ENCODE measurements around the gene DMXL2.

The DMXL2 gene

GRCh38 chr15:51403946-51404695 lies 218.4 kb downstream of the DMXL2 start:
- Histone ChIP-seq H3K27ac (ENCODE audit: low read depth, low read length) (no peak overlapping the region), H3K4me1 (ENCODE audit: control insufficient read depth, insufficient read depth, low read length) (no peaks in the 10 kb centered on the region), H3K9ac (ENCODE audit: low read length) (no peak overlapping the region), H3K4me3 (ENCODE audit: low read depth, low read length) (no peak overlapping the region), H3K36me3 (ENCODE audit: control insufficient read depth, insufficient read depth, low read length) (no peaks in the 10 kb centered on the region), H3K27me3 (ENCODE audit: control insufficient read depth, insufficient read depth, low read length) (no peaks in the 10 kb centered on the region), H3K9me3 (ENCODE audit: control insufficient read depth, insufficient read depth, low read depth, low read length) (no peaks in the 10 kb centered on the region)

GRCh38 chr15:51403072-51403878 lies 219.3 kb downstream of the DMXL2 start:
- no peak overlapping the region for H3K9ac ChIP-seq (ENCODE audit: low read length)
- no peaks in the 10 kb centered on the region for H3K27me3 ChIP-seq (ENCODE audit: control insufficient read depth, insufficient read depth, low read length)
- H3K36me3 ChIP-seq (ENCODE audit: control insufficient read depth, insufficient read depth, low read length) = no peaks in the 10 kb centered on the region
- H3K9me3 ChIP-seq (ENCODE audit: control insufficient read depth, insufficient read depth, low read depth, low read length) = no peaks in the 10 kb centered on the region
- H3K4me1 ChIP-seq (ENCODE audit: control insufficient read depth, insufficient read depth, low read length) = no peaks in the 10 kb centered on the region
- no peak overlapping the region for H3K27ac ChIP-seq (ENCODE audit: low read depth, low read length)
- H3K4me3 ChIP-seq (ENCODE audit: low read depth, low read length) = no peak overlapping the region

GRCh38 chr15:51401872-51402517 lies 220.6 kb downstream of the DMXL2 start:
- Histone ChIP-seq H3K9ac (ENCODE audit: low read length) (no peak overlapping the region), H3K27me3 (ENCODE audit: control insufficient read depth, insufficient read depth, low read length) (no peaks in the 10 kb centered on the region), H3K27ac (ENCODE audit: low read depth, low read length) (no peak overlapping the region), H3K36me3 (ENCODE audit: control insufficient read depth, insufficient read depth, low read length) (no peaks in the 10 kb centered on the region), H3K4me1 (ENCODE audit: control insufficient read depth, insufficient read depth, low read length) (no peaks in the 10 kb centered on the region), H3K4me3 (ENCODE audit: low read depth, low read length) (no peak overlapping the region), H3K9me3 (ENCODE audit: control insufficient read depth, insufficient read depth, low read depth, low read length) (no peaks in the 10 kb centered on the region)

GRCh38 chr15:51401051-51401780 lies 221.4 kb downstream of the DMXL2 start:
- Histone ChIP-seq H3K4me3 (ENCODE audit: low read depth, low read length) (no peak overlapping the region), H3K27ac (ENCODE audit: low read depth, low read length) (no peak overlapping the region)

GRCh38 chr15:51398626-51399025 lies 223.9 kb downstream of the DMXL2 start:
- no peaks in the 10 kb centered on the region for H3K36me3 ChIP-seq (ENCODE audit: control insufficient read depth, insufficient read depth, low read length)
- H3K9me3 ChIP-seq (ENCODE audit: control insufficient read depth, insufficient read depth, low read depth, low read length) = no peaks in the 10 kb centered on the region
- H3K9ac ChIP-seq (ENCODE audit: low read length) = no peak overlapping the region
- H3K27ac ChIP-seq (ENCODE audit: low read depth, low read length) = no peak overlapping the region
- no peak overlapping the region for H3K4me3 ChIP-seq (ENCODE audit: low read depth, low read length)
- H3K4me1 ChIP-seq (ENCODE audit: control insufficient read depth, insufficient read depth, low read length) = peaks cover 5% of the 10 kb centered on the region
- no peaks in the 10 kb centered on the region for H3K27me3 ChIP-seq (ENCODE audit: control insufficient read depth, insufficient read depth, low read length)

More at GRCh38 chr15:51401051-51401780, 221.4 kb downstream of the DMXL2 start:
- Histone ChIP-seq H3K36me3 (ENCODE audit: control insufficient read depth, insufficient read depth, low read length) (no peaks in the 10 kb centered on the region), H3K4me1 (ENCODE audit: control insufficient read depth, insufficient read depth, low read length) (no peaks in the 10 kb centered on the region), H3K9ac (ENCODE audit: low read length) (no peak overlapping the region), H3K27me3 (ENCODE audit: control insufficient read depth, insufficient read depth, low read length) (no peaks in the 10 kb centered on the region), H3K9me3 (ENCODE audit: control insufficient read depth, insufficient read depth, low read depth, low read length) (no peaks in the 10 kb centered on the region)

Data from HUES6 (cell line).